Measurements from ENCODE around the gene SGCD.

DNA sequence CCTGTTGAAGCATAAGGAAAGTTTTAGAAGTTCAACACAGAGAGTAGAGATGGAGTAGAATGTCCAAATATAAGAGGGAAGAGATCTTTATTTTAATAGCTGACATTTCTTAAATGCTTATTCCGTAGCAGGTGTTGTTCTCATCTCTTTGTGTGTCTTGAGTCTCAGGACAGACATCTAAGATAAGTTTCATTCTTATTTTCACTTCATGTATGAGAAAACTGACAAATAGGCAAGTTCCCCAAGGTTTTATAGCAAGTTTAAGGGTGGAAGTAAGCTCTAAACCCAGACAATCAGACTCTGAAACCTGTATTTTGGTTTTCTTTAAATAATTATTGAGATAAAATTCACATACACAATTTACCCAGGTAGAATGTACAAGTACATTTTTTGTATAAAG, 294.8 kb downstream of the SGCD start:
- TF ChIP-seq, protein P1, sequence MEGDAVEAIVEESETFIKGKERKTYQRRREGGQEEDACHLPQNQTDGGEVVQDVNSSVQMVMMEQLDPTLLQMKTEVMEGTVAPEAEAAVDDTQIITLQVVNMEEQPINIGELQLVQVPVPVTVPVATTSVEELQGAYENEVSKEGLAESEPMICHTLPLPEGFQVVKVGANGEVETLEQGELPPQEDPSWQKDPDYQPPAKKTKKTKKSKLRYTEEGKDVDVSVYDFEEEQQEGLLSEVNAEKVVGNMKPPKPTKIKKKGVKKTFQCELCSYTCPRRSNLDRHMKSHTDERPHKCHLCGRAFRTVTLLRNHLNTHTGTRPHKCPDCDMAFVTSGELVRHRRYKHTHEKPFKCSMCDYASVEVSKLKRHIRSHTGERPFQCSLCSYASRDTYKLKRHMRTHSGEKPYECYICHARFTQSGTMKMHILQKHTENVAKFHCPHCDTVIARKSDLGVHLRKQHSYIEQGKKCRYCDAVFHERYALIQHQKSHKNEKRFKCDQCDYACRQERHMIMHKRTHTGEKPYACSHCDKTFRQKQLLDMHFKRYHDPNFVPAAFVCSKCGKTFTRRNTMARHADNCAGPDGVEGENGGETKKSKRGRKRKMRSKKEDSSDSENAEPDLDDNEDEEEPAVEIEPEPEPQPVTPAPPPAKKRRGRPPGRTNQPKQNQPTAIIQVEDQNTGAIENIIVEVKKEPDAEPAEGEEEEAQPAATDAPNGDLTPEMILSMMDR (IDR thresholded peaks at IDR 0.05) = no peak
- TF ChIP-seq POLR2AphosphoS5 (IDR thresholded peaks at IDR 0.05; ENCODE audit: low read depth, low read length) = no peak

Data from Panc1 (cell line).